Ascending aorta (tissue), 2 donors: Measurements from ENCODE around the gene SMOC1. TPM values are rescaled to one million over a fixed set of nuclear protein-coding genes. Genes with fewer than 3 reads are reported as not detected.

Experiments
- DNase-seq, 2 donors: peaks; one replicate each; pipeline ENCODE4 v3.0.0-alpha.2; 2019; ENCODE audit warnings: low spot score in 2 of 2
- H3K27ac ChIP-seq, 2 donors: fragments of 200-600 bp; sonication (generic); one replicate each; pipeline ENCODE4 v1.5.1; 2016 to 2017; ENCODE audit warnings: mild to moderate bottlenecking in 1 of 2
- H3K27me3 ChIP-seq: fragments of 200-600 bp; sonication (generic); one replicate; pipeline ENCODE4 v1.5.1; 2017
- H3K36me3 ChIP-seq, 2 donors: fragments of 200-600 bp; sonication (generic); one replicate each; pipeline ENCODE4 v1.5.1; 2016
- H3K4me1 ChIP-seq, 2 donors: fragments of 200-600 bp; sonication (generic); one replicate each; pipeline ENCODE4 v1.5.1; 2016 to 2017; ENCODE audit warnings: mild to moderate bottlenecking in 1 of 2
- H3K4me3 ChIP-seq, 2 donors: fragments of 200-600 bp; sonication (generic); one replicate each; pipeline ENCODE4 v1.5.1; 2016 to 2017; ENCODE audit warnings: mild to moderate bottlenecking in 1 of 2
- H3K9me3 ChIP-seq, 2 donors: fragments of 200-600 bp; sonication (generic); one replicate each; pipeline ENCODE4 v1.5.1; 2016
- CTCF ChIP-seq, 3 experiments: fragments of 200-600 bp in 2 of 3; fragments of 450-650 bp in 1 of 3; sonication (generic) in 2 of 3; IDR thresholded peaks; one replicate each; pipeline ENCODE4 v1.5.1; 2016 to 2019; ENCODE audit warnings: antibody characterized with exemption in 3 of 3, mild to moderate bottlenecking in 1 of 3, moderate library complexity in 1 of 3
- intact Hi-C: fragments of 100-400 bp; cut with DNase I; formaldehyde crosslinking; loops from one replicate; pipeline ENCODE4 v1.15.1; 2023
- total RNA-seq: library from RNA; depleted of rRNA; stranded (reverse); fragments of >200 nt; gene quantifications from one replicate; pipeline ENCODE4 v1.1.0, GENCODE V29; 2016

SMOC1 gene
- total RNA-seq, 1 donor from 2014 or later, result 16.6 TPM

GRCh38 chr14:69963966-69964365 lies 84.8 kb downstream of the SMOC1 start:
- H3K4me3 ChIP-seq, result no peak overlapping the region
- no peak for DNase-seq
- no peaks in the 10 kb centered on the region for H3K27me3 ChIP-seq
- intact Hi-C loops, result no loop called here
- no peak for TF ChIP-seq CTCF (IDR thresholded peaks at IDR 0.05)
- no peaks in the 10 kb centered on the region for H3K9me3 ChIP-seq
- H3K4me1 ChIP-seq, result no peaks in the 10 kb centered on the region
- no peaks in the 10 kb centered on the region for H3K36me3 ChIP-seq
- H3K27ac ChIP-seq, result no peak overlapping the region

GRCh38 chr14:69964841-69965240 lies 85.6 kb downstream of the SMOC1 start:
- no peaks in the 10 kb centered on the region for H3K4me1 ChIP-seq
- no peak for TF ChIP-seq CTCF (IDR thresholded peaks at IDR 0.05)
- no peaks in the 10 kb centered on the region for H3K27me3 ChIP-seq
- no peaks in the 10 kb centered on the region for H3K9me3 ChIP-seq
- H3K27ac ChIP-seq, result no peak overlapping the region
- no peaks in the 10 kb centered on the region for H3K36me3 ChIP-seq
- intact Hi-C loops, result no loop called here
- H3K4me3 ChIP-seq, result no peak overlapping the region
- DNase-seq, result no peak

GRCh38 chr14:69968132-69968531 lies 88.9 kb downstream of the SMOC1 start:
- DNase-seq, result no peak
- intact Hi-C loops, result loop anchor here (1.0 kb wide), 1 partner anchor 14 kb away; no protein-coding TSS in a partner anchor
- Histone ChIP-seq H3K36me3 (no peaks in the 10 kb centered on the region), H3K4me1 (no peaks in the 10 kb centered on the region), H3K27ac (no peak overlapping the region), H3K27me3 (no peaks in the 10 kb centered on the region), H3K9me3 (no peaks in the 10 kb centered on the region), H3K4me3 (no peak overlapping the region)
- TF ChIP-seq CTCF (IDR thresholded peaks at IDR 0.05), result no peak

- intact Hi-C loops, result loop anchor here (1.0 kb wide), 1 partner anchor 14 kb away; no protein-coding TSS in a partner anchor
- Histone ChIP-seq H3K27ac (no peak overlapping the region), H3K27me3 (no peaks in the 10 kb centered on the region), H3K9me3 (no peaks in the 10 kb centered on the region), H3K4me1 (no peaks in the 10 kb centered on the region), H3K36me3 (no peaks in the 10 kb centered on the region), H3K4me3 (no peak overlapping the region)
- TF ChIP-seq CTCF (IDR thresholded peaks at IDR 0.05), result no peak
- no peak for DNase-seq
These were observed 89.5 kb downstream of the SMOC1 start for GRCh38 chr14:69968681-69969080.

- intact Hi-C loops, result no loop called here
- H3K4me1 ChIP-seq, result no peaks in the 10 kb centered on the region
These were observed 93.5 kb downstream of the SMOC1 start for GRCh38 chr14:69972755-69973154.

More at GRCh38 chr14:69972755-69973154, 93.5 kb downstream of the SMOC1 start:
- no peaks in the 10 kb centered on the region for H3K36me3 ChIP-seq
- no peak for TF ChIP-seq CTCF (IDR thresholded peaks at IDR 0.05)
- no peak overlapping the region for H3K27ac ChIP-seq
- H3K27me3 ChIP-seq, result no peaks in the 10 kb centered on the region
- no peaks in the 10 kb centered on the region for H3K9me3 ChIP-seq
- H3K4me3 ChIP-seq, result no peak overlapping the region
- DNase-seq, result no peak
